HT1080 (cell line): ENCODE results near the gene PTPN1. TPM values are rescaled to one million over a fixed set of nuclear protein-coding genes. Genes with fewer than 3 reads are reported as not detected.
"Not testable (repeated sequence)": the region's sequence is repeated elsewhere in the genome, so short reads cannot be mapped to it uniquely, and the experiment has no call there.

Experiments used
- DNase-seq: peaks from one replicate; pipeline ENCODE4 v3.0.0-alpha.2; 2015; ENCODE audit warnings: low read depth
- total RNA-seq: library from RNA; depleted of rRNA; stranded (reverse); fragments of >200 nt; shearing (Covaris generic); gene quantifications from 2 replicates; pipeline ENCODE4 v1.2.3, GENCODE V29; 2014

PTPN1 gene
- total RNA-seq, 1 experiment from 2014 or later: 47.6 TPM

DNA sequence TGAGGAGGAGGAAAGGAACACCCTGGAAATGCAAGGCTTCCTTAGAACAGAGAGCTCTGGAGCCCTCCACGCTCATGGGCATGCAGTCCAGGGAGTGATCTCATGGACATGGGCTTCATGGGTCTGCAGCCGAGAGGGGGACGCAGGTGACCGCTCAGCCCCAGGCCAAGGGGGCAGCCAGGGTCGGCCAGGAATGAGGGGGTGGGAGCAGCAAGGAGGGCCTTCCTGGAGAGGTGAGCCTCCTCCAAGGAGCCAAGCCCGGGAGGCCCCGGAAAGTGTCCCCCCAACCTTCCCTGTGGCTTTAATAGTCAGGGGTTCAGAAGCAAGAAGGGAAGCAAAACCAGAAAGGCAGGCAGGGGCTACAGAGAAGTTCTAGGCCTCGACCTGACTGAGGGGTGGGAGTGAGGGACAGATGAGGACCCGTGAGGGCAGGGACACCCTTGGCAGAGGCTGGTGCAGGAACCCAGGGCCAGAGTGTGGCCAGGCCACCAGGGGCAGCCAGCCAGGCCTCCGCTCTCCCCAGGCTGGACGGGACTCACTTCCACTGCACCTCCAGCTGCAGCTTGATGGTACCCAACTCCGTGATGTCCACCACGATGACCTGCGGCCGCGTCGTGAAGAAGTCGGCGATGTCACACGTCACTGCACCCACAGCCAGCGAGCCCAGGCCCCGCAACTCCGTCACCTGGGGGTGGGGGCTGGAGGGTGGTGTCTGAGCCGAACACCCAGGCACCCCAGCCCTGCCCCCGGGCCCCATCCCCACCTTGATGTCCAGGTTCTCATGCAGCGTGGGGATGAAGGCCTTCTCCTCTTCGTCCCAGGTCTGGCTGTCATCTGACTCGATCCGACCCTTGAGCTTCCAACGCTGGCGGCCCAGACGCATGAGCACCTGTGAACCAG, 97.9 kb downstream of the PTPN1 start:
- no peak for DNase-seq

DNA sequence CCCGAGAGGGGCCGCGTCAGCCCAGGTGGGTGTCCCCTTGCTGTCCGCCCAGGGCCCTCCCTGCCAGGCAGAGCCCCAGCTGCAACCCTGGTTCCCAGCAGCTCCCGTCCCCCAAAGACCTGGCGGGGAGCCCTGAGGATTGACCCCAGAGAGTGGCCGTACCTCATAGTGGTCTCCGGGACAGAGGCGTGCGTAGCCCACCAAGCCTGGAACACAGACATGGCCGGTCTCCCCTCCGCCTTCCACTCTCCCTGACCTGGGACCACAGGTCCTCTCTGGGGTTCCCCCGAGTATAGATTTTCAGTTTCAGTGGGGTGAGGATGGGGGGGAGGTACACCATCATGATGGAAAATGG, 98.5 kb downstream of the PTPN1 start:
- no peak for DNase-seq

DNA sequence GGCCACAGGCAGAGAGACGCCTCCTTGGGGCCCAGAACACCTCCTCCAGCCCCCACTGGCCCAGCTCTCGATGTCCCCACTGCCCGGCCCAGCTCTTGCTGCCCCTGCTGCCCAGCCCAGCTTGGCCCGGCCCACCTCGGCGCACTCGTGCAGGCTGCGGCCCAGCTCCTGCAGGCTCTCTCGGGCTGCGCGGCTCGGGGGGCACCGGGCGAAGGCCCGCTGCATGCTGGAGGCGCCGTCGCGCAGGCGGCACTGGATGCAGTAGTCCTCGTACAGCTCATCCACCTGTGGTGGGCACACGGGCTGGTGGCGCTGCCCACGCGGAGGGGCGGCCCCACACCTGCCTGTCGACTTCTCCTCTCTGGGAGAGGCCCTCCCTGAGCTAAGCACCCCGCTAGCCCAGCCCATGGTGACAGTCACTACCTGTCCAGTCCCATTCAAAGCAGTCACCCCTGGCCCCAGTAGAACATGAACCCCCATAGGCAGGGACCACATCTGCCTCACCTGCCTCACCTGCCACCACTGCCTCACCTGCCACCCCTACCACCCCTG, 99.3 kb downstream of the PTPN1 start:
- DNase-seq: no peak

DNA sequence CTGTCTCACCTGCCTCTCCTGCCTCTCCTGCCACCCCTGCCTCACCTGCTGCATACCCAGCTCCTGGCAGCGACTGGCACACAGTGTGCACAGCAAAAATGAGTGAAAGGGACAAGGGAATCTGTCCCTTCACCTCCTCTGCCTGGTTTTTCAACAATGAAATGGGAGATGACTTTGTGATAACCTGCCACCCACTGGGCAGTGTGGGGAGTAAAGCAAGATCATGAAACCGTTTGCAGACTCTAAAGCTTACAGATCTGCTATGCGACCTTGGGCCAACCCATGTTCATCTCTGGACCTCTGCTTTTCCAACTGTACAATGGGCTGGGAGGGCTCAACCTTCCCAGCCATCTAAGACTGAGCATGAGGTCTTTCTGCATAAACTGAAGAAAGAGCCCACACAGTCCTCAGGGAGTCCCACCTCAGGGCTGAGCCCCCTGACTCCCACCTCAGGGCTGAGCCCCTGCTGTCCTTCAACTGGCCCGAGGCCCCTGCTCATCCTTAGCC, 100.1 kb downstream of the PTPN1 start:
- no peak for DNase-seq

DNA sequence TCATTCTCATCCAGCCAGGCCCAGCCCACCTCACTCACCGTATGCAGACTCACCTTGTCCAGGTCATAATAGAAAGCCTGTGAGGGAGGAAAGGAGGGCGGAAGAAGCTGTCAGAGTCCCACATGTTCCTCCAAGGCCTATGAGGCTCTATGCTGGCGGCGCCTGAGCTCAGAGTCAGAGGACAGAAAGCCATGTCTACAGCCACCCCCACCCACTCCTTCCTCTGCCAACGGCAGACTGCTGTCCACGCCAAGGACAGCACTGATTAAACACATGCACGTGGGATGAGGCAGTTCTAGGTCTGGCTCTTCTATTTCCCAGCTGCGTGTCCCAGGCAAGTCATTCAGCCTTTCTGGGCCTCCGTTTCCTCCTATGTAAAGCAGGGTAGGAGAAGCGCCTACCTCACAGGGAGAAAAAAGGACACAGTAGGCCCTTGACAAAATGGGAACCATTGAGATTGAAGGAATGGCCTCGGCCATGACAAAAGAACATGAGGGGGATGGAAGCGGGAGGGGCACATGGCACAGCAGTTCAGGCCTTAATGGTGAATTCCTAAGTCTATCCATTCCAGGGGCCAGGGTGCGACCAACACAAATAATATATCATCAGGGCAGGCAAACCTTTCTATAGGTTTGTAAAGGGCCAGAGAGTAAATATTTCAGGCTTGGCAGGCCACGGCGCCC, 101.1 kb downstream of the PTPN1 start:
- no peak for DNase-seq

DNA sequence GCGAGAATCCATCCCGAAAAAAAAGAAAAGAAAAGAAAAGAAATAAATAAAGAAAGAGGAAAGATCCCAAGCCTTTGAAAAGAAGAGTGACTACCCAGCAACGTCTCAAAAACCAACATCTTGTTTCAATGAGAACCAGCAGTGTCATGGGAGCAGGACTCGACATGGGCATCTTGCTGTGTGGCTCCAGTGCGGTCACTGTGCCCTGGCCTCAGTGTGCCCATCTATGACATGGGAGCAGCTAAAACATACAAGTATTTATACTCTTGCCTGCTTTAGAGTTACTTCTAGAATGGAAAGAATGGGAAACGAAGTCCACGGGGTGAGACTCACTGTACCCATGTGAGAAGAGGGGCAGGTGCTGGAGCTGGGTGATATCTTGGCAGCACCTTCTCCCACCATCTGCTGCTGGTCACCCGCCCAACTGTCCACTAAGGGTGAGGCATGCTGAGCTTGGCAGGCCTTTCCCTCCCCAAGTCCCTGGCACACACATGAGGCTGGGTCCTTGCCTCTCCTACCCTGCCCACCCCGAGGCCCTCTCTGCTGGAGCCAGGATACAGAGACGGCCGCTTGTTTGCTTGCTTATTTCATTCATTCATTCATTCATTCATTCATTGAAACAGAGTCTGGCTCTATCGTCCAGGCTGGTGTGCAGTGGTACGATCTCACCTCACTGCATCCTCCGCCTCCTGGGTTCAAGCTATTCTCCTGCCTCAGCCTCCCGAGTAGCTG, 103.4 kb downstream of the PTPN1 start:
- DNase-seq: no peak

DNA sequence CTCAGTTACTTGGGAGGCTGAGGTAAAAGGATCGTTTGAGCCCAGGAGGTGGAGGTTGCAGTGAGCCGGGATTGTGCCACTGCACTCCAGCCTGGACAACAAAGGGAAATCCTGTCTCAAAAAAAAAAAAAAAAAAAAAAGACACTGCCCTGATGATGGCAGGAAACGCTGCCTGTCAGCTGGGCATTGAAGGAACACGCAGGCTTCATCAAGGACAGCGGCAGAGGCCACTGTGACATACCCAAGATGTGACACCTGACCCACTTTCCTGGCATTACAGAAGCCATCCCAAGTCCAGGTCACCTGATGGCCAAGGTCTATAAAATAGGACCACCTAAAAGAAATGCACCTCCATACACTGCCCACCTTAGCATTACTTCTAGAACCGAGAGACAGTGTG, 105.2 kb downstream of the PTPN1 start:
- no peak for DNase-seq

DNA sequence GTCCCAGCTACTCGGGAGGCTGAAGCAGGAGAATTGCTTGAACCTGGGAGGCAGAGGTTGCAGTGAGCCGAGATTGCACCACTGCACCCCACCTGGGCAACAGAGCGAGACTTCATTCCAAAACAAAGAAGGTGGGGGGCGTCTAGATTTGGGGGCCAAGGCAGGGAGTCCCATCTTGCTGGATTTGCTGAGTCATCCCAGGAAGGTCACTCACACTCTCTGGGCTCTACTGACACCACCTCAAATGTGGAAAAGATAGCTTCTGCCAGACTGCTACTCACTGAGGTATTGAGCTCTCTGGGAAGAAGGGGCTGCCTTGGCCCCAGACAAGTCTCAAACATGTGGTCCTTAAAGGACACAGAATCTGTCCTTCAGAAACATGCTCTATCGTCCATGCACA, 106.8 kb downstream of the PTPN1 start:
- DNase-seq: no peak

DNA sequence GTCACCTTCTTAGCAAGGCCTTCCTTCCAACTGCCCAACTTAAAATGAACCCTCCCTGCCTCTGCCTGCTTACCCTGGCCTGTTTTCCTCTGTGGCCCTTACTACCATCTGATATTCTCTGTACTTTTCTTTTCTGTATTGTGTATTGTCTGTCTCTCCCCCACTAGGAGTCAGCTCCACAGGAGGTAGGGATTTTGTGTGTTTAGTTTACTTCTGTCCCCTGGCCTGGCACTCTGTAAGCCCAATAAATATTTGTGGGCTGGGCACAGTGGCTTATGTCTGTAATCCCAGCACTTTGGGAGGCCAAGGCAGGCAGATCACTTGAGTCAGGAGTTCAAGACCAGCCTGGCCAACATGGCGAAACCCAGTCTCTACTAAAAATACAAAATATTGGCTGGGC, 108.4 kb downstream of the PTPN1 start:
- DNase-seq: no peak

DNA sequence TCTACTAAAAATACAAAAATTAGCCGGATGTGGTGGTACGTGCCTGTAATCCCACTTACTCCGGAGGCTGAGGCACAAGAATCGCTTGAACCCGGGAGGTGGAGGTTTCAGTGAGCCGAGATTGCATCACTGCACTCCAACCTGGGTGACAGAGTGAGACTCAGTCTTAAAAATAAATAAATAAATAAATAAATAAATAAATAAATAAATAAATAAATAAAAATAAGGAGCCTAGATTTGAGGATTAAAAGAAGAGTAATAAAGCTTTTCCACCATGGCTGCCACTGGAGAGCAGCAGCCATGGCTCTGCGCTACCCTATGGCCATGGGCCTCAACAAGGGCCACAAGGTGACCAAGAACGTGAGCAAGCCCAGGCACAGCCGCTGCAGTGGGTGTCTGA, 110.3 kb downstream of the PTPN1 start:
- DNase-seq: not testable (repeated sequence)

DNA sequence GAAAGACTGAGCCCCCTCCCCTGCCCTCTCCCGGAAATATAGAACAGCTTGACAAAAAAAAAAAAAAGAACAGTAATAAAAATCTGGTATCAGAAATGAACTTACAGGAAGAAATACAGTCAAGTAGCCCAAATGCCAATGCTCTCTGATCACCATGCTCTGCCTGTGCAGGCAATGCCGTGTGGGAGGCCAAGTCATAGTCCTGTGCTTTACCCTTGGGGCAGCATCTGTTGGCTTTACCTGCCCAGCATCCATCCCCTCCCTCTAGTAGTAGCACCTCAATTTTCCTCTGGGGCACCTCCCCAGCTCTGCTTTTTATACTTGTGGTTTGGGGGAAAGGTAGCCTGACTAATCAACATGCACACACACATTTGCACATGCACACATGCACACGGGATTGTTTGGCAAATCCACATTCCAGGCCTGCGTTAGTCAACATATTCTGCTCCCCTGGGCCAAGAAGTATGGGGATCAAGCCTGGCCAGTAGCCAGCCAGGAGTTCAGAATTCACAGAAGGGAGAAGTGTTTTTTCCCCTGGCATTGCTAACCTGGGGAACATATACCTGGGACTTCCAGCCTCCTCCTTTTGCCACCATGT, 111.0 kb downstream of the PTPN1 start:
- no peak for DNase-seq

DNA sequence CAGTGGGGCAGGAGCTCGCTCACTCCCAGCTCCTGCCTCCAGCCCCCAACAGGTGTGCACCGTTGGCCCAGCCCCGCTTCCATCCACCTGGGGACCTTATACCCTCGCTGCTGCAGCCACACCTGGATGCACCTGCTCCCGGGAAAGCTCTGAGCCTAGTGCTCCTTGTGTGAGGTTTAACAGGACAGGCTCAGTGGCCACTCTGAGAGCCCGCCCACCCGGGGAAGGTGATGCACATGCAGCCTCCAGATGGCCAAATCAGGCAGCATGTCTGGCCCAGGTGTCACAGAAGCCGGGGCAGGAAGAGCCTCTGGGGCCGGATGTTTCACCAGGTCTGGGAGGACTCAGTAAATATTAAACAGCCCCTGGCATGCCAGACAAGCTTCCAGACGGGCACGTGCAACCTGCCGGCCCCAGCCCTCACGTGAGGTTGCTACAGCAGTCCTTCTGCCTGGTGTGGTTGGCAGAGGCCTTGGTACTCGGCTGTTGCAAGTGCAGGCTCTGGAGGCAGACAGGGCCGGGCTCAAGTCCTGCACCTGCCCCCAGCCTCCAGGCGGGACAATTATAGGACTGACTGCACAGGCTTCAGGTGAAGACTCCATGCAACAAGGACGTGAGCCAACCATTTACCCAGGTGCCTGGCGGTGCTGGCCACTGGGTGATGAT, 114.3 kb downstream of the PTPN1 start:
- no peak for DNase-seq

DNA sequence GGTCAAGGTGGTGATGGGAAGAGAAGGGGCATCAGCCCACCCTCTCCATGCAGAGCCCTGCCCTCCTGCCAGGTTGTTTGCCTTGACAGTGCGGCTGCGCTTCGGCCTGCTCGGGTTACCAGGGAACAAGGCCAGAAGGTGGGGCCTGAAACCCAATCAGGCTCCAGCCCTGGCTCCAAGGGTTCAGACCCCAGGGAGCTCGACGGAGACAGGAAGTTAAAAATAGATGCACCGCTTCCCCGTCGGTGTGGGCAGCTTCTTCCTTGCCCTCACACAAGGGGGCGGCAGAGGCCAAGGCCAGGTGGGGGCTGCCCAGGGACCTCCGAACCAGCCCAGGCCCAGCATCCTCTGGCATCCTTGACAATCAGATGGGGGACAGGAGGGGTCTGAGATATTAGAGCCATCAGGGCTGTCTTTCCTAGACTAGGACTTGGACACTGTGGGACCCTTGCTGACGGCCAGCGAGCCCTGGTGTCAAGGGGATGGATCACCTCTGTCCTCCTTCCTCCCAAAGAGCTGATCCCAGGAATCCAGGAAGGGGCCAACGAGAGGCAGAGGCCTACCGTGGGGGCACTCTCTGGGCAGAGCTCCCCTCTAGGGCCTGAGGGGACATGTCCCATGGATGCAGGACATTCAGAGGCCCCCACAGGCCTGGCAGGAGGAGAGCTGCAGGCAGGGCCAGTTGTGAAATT, 115.9 kb downstream of the PTPN1 start:
- DNase-seq: peak; percentile 57

DNA sequence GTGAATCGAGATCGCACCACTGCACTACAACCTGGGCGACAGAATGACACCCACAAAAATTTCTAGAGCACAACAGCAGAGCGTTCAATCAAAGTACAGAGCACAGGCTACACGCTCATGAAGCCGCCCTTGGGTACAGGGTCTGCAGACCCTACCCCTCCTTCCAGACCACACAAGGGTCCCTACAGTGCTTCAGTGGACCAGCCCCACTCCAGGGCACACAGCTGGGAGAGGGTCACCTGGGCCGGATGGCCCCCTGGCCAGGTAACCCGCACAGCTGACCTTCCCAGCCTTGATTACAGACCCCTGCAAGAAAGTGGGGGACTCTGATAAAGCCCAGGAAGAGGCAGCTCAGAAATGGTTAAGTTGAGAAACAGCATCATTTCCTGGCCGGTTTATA, 117.6 kb downstream of the PTPN1 start:
- no peak for DNase-seq

DNA sequence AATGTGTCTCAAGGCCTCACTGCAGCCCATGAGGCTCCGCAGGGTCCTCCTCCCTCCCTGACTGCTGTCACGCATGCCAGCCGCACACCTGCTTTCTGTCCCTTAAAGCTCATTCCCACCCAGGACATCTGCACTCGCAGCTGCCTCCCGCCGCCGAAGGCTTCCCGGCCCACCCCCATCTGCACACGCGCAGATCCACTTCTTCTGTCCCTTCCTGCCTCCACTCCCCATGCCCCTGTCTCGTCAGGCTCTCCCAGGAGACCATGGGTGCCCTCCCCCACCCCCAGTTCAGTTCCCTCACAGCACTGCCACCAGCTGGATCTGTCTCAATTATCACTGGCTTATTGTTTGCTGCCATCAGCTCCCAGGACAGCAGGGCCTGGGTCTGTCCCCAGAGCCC, 118.1 kb downstream of the PTPN1 start:
- DNase-seq: no peak

DNA sequence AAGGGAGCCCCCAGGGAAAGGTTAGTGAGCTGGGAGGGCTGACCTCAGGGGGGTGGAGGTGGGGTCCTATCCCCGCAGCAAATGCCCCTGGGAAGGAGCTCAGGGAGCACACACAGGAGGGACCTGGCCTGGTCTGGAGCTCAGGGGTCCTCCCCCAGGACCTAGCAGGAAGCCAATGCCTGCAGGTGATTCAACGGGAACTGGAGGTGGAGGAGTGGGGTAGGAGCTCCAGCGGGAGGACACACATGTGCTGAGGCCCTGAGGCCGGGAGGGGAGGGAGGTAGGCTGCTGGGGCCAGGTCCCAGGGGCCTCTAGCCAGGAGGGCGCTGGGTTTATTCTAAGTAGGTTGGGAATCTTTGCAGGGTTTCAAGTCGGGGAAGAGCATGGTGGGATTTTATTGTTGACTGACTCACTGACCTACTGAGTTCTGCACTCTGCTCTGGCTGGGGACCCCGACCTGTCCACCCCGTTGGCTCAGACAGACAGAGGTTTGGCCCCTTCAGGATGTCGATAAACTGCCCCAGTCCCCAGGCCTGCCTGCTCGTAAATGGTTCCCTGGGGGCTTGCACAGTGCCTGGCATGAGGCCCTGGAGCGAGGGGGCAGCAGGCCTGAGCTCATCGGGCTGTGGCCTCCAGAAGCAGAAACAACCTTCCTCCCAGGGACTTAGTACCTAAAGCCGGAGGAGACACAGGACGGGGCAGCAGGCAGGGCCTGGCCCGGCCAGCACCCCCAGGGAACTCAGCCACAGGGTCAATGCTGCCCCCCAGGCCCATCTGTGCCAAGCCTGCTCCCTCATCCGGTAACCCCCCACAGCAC, 118.9 kb downstream of the PTPN1 start:
- DNase-seq: no peak

DNA sequence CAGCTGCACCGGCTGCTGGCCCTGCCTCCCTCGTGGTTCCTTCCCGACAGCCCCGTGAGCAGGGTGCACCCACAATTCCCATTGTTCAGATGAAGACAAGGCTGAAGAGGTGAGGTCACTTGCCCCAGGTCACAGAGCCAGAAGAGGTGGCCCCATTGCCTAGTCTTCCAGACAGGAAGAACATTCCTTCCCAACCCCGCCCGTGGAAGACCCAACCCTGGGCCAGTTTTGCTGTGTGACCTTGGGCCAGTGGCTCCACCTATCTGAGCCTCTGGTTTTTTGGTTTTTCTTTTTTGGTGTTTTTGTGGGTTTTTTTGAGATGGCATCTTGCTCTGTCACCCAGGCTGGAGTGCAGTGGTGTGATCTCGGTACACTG, 119.5 kb downstream of the PTPN1 start:
- no peak for DNase-seq

DNA sequence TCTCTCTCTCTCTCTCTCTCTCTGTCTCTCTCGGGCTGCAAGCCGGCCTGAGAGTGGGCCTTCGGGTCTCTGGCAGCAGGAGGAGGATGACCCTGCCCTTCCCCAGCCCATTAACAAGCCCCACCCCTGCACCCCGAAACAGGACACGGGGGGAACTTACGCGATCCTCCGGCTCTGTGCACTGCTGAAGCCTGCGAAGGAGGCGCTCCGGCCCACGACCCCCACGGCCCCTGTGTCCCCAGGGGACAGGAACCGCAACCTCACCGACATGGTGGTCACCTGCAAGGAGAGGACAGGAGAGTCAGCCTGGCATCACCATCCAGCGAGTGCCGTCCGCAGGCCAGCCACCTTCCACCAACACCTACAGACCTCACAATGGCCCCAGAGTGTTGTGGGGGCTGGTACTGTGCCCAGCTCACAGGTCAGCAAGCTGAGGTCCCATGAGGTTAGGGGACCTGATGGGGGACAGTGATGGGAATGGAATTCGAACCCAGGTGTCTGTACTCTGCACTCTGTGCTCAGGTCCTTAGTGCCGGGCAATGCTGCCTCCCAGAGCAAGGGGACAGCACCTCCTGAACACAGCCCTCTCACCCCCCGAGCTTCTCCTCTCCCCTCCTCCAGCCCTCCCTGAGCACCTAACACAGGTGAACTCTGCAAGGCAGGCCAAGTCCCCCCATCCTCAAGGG, 120.5 kb downstream of the PTPN1 start:
- DNase-seq: no peak

DNA sequence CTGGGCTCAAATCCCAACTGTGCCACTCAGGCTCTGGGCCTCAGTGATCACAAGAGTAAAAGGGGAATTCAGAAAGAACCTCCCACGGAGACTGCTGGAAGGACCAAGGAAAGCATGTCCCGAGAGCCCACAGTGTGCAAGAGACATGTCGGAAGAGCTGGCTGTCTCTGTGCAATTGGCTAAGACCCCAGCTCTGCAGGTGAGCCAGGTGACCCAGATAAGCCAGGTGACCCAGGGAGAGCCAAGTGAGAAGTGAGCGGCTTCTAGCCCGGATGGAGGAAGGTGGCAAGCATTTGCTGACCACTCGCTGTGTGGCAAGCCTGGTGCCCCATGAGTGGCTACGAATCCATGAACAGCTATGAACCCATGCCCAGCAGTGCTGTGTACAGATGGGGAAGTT, 122.1 kb downstream of the PTPN1 start:
- DNase-seq: no peak
